ENCODE data around the gene RPL29.

DNA sequence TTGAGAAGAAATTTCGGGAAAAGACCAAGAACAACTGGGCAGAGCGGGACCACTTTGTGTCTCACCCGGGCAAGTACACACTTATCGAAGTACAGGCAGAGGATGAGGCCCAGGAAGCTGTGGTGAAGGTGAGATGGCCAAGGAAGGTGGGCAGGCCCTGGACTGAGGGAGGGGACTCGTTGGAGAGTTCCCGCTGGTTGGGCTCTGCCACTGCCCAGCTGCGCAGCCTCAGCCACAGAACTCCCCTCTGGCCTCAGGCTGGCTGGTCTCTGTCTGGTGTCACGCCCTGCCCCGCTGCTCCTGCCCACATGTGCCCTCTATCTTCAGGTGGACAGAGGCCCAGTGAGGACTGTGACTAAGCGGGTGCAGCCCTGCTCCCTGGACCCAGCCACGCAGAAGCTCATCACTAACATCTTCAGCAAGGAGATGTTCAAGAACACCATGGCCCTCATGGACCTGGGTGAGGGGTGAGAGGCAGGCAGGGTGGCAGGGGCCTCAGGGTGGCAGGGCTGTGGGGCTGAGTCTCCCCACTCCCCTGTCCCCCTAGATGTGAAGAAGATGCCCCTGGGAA, 51.2 kb downstream of the RPL29 start:
- TF ChIP-seq FOXM1 (IDR thresholded peaks at IDR 0.05; ENCODE audit: borderline replicate concordance), result no peak
- TF ChIP-seq LEF1 (IDR thresholded peaks at IDR 0.05; ENCODE audit: borderline replicate concordance), result no peak
- TF ChIP-seq CTBP1 (IDR thresholded peaks at IDR 0.05; ENCODE audit: borderline replicate concordance), result no peak
- TF ChIP-seq SUZ12 (IDR thresholded peaks at IDR 0.05), result no peak
- no peak for TF ChIP-seq BHLHE40 (IDR thresholded peaks at IDR 0.05; ENCODE audit: borderline replicate concordance)
- no peak for TF ChIP-seq ZNF384 (IDR thresholded peaks at IDR 0.05)
- TF ChIP-seq, protein P1, sequence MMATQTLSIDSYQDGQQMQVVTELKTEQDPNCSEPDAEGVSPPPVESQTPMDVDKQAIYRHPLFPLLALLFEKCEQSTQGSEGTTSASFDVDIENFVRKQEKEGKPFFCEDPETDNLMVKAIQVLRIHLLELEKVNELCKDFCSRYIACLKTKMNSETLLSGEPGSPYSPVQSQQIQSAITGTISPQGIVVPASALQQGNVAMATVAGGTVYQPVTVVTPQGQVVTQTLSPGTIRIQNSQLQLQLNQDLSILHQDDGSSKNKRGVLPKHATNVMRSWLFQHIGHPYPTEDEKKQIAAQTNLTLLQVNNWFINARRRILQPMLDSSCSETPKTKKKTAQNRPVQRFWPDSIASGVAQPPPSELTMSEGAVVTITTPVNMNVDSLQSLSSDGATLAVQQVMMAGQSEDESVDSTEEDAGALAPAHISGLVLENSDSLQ (IDR thresholded peaks at IDR 0.05), result no peak
